BE2C (cell line): ENCODE data around the gene NHLH2.

Experiments
- DNase-seq: peaks from one replicate; pipeline ENCODE4 v3.0.0-alpha.2; 2020
- H3K27me3 ChIP-seq: fragments of 250-450 bp; sonication (Bioruptor Pico); 2 replicates; pipeline ENCODE4 v1.5.1; 2020; ENCODE audit warnings: mild to moderate bottlenecking
- H3K36me3 ChIP-seq: fragments of 250-450 bp; sonication (Bioruptor Pico); 2 replicates; pipeline ENCODE4 v1.5.1; 2020; ENCODE audit warnings: mild to moderate bottlenecking
- H3K4me1 ChIP-seq: fragments of 250-450 bp; sonication (Bioruptor Pico); 2 replicates; pipeline ENCODE4 v1.5.1; 2020
- H3K4me3 ChIP-seq: 2 replicates; pipeline ENCODE4 v1.5.1; 2011; ENCODE audit warnings: low read depth, low read length
- H3K9me3 ChIP-seq: fragments of 250-450 bp; sonication (Bioruptor Pico); 2 replicates; pipeline ENCODE4 v1.5.1; 2020
- CTCF ChIP-seq: IDR thresholded peaks from 2 replicates; pipeline ENCODE4 v1.5.1; 2012; ENCODE audit warnings: mild to moderate bottlenecking, low read depth, low read length

The NHLH2 gene

DNA sequence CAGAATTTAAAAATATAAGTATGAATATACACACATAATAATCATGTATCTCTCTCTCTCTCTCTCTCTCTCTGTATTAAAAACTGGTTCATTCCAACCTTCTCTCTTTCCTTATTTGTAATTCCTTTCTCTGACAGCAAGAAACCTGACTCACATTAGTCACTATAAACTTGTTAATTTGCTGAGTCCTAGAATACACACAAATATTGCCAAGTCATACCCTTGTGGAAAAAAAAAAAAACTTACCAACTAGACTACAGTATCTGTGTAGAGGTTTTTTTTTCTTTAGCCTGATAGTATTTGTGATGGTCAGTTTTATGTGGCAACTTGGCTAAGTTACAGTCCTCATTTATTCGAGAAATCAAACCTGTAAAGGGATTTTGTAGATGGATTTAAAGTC is 26.3 kb upstream of the NHLH2 start:
- Histone ChIP-seq H3K36me3 (no peaks in the 10 kb centered on the region), H3K27me3 (no peaks in the 10 kb centered on the region), H3K4me3 (no peak overlapping the region), H3K9me3 (no peaks in the 10 kb centered on the region), H3K4me1 (no peaks in the 10 kb centered on the region)
- TF ChIP-seq CTCF, result no peak
- DNase-seq, result no peak

- Histone ChIP-seq H3K9me3 (no peaks in the 10 kb centered on the region), H3K36me3 (no peaks in the 10 kb centered on the region), H3K27me3 (no peaks in the 10 kb centered on the region), H3K4me1 (no peaks in the 10 kb centered on the region), H3K4me3 (no peak overlapping the region)
- no peak for DNase-seq
- TF ChIP-seq CTCF, result no peak
Measured at GRCh38 chr1:115865704-115866380, 24.9 kb upstream of the NHLH2 start.

DNA sequence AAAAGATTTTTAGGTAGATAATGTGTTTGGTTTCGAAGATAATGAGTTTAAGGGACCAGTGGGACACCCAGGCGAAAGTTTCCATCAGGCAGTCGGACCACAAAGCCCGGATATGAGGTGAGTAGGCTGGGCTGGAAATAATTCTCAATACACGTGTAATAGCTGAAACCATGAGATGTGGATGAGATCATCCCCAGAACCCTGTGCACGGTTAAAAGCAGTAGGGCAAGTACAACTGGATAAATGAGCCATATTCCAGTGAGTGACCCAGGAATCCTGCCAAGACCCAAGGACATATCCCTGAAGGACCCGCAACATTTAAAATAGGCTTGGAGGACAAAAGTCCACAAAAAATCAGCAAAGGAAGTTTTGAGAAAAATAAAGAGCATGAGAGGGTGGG is 21.5 kb upstream of the NHLH2 start:
- no peak for DNase-seq
- Histone ChIP-seq H3K4me3 (no peak overlapping the region), H3K9me3 (no peaks in the 10 kb centered on the region), H3K4me1 (no peaks in the 10 kb centered on the region), H3K36me3 (no peaks in the 10 kb centered on the region), H3K27me3 (no peaks in the 10 kb centered on the region)
- no peak for TF ChIP-seq CTCF

- Histone ChIP-seq H3K4me1 (no peaks in the 10 kb centered on the region), H3K4me3 (no peak overlapping the region), H3K27me3 (no peaks in the 10 kb centered on the region; the same call in 1 of the 2 replicates), H3K36me3 (no peaks in the 10 kb centered on the region), H3K9me3 (no peaks in the 10 kb centered on the region)
- no peak for TF ChIP-seq CTCF
- no peak for DNase-seq
Measured at GRCh38 chr1:115854005-115854404, 13.1 kb upstream of the NHLH2 start.

DNA sequence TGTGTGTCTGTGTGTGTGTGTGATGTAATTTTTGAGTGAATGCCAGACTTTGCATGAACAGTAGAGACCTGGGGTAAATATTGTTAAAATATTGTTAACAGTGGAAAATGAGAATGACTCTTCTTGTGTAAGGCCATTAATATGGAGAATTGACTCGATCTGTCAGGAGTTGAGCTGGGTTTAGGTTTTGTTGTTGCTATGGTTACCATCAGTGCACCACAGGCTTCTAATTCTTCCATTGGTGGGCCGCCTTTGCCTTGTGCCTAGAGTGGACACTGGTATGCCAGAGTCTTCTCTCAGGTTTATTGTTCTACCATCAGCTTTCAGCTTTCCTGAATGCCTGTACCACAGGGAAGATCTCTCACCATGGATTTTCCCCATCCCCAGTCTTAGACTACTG is 10.0 kb upstream of the NHLH2 start:
- H3K27me3 ChIP-seq, result peaks cover 8% of the 10 kb centered on the region
- no peak for DNase-seq
- TF ChIP-seq CTCF, result no peak
- no peaks in the 10 kb centered on the region for H3K9me3 ChIP-seq
- H3K4me1 ChIP-seq, result no peaks in the 10 kb centered on the region
- H3K36me3 ChIP-seq, result no peaks in the 10 kb centered on the region
- H3K4me3 ChIP-seq, result no peak overlapping the region

- no peaks in the 10 kb centered on the region for H3K36me3 ChIP-seq
- DNase-seq, result no peak
- no peaks in the 10 kb centered on the region for H3K4me1 ChIP-seq
- TF ChIP-seq CTCF, result no peak
- H3K9me3 ChIP-seq, result no peaks in the 10 kb centered on the region
- H3K4me3 ChIP-seq, result no peak overlapping the region
- H3K27me3 ChIP-seq, result peaks cover 21% of the 10 kb centered on the region
Measured at GRCh38 chr1:115847787-115848186, 6.9 kb upstream of the NHLH2 start.
